Gastroesophageal sphincter (tissue), 2 donors: ENCODE results near the gene DZANK1.

Experiments
- POLR2A ChIP-seq, 2 donors: fragments of 450-650 bp; IDR thresholded peaks; one replicate each; pipeline ENCODE4 v1.6.1; 2017; ENCODE audit warnings: antibody characterized with exemption in 2 of 2, mild to moderate bottlenecking in 2 of 2, moderate library complexity in 1 of 2
- POLR2AphosphoS5 ChIP-seq: sonication (generic); formaldehyde crosslinking; IDR thresholded peaks from one replicate; pipeline ENCODE4 v1.6.1; 2017; ENCODE audit warnings: antibody characterized with exemption

- TF ChIP-seq POLR2AphosphoS5 = no peak
- no peak for TF ChIP-seq POLR2A (IDR thresholded peaks at IDR 0.05)
These were observed 54.5 kb downstream of the DZANK1 start for GRCh38 chr20:18412221-18412901.
